ENCODE results near the gene ARHGAP10.
A peak's percentile ranks its signal among the peaks of the same experiment; 100 is the strongest.
"Not testable (repeated sequence)": the region's sequence is repeated elsewhere in the genome, so short reads cannot be mapped to it uniquely, and the experiment has no call there.

The ARHGAP10 gene

GRCh38 chr4:147912106-147912505 is 180.2 kb downstream of the ARHGAP10 start:
- DNase-seq, result not testable (repeated sequence)

- no peak for DNase-seq
These were observed 181.2 kb downstream of the ARHGAP10 start for GRCh38 chr4:147913137-147913536.

- DNase-seq, result peak; percentile 48
These were observed 184.5 kb downstream of the ARHGAP10 start for GRCh38 chr4:147916351-147916750.

GRCh38 chr4:147923381-147923780 is 191.5 kb downstream of the ARHGAP10 start:
- no peak for DNase-seq

GRCh38 chr4:147923854-147924253 is 192.0 kb downstream of the ARHGAP10 start:
- no peak for DNase-seq

GRCh38 chr4:147924604-147925412 is 192.9 kb downstream of the ARHGAP10 start:
- peak; percentile 24 for DNase-seq

- DNase-seq, result peak; percentile 21
These were observed 195.7 kb downstream of the ARHGAP10 start for GRCh38 chr4:147927377-147928137.

DNA sequence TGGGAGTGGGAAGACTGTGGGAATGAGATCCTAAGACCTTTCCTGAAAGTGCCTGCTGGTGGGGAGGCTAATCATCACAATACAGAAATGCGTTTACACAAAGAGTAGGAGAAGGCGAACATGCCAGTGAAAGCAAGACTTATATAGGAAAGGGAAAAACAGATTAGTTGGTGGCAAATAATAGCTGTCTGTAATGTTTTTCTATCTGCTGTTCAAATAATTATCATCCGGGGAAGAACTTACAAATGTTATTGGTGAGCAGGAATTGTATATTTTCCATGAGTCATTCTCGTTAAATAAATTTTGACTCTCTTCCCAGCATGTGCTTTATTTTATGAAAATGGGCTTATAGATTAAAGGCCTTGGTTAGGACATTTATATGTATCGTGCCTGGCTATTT is 196.5 kb downstream of the ARHGAP10 start:
- DNase-seq, result peak; percentile 24

DNA sequence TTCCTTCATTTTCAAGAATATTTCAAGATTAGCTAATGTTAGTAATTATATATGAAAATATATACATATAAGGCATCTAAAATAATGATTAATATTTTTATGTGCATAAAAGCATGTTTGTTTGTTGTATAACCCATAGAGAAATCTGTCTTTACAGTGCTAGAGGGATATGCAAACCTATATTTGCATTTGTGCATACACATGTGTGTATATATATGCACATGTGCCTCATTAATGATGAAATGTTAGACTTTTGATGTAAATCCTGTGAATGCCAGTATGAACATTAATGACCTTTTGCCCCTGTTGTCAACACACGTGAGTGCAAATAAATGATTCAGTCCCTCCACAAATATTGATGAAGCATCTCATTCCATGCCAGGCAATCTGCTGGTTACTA is 197.9 kb downstream of the ARHGAP10 start:
- DNase-seq, result no peak

GRCh38 chr4:147933316-147933715 is 201.4 kb downstream of the ARHGAP10 start:
- no peak for DNase-seq

DNA sequence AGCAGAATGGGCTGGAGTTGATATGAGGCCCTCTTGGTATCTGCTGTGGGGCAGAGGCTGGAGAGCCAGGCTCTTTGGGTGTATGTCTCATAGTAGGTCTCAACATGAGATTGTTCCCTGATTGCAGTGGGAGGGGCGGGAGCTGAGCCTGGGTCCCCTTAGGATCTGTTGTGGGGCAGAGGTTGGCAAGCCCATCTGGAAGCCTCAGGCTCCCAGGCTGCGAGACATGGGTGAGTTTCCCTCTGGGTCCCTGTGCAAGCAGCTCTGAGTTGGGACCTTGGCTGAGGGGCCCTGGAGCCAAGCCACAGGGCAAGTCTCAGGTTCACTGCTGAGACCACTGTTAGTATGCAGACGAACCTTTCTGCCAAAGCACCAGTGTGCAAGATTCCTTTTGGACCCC is 201.9 kb downstream of the ARHGAP10 start:
- no peak for DNase-seq

DNA sequence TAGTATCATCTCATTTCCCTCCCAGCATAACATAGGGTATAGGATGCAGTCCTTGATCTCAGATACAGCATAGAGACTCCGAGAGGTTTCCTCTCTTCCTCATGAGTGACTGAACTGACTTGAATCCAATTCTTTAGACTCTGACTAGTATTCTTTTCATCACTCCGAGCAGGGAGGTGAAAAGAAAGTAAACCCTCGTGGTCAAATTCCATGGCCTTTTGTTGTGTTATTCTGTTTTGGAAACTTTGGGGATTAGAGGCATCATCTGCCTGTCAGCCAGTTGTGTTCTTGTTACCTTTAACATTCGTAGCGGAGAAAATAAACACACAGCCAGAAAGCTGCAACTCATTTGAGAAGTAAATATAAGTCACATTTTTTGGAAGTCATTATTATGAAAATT is 206.6 kb downstream of the ARHGAP10 start:
- no peak for DNase-seq

DNA sequence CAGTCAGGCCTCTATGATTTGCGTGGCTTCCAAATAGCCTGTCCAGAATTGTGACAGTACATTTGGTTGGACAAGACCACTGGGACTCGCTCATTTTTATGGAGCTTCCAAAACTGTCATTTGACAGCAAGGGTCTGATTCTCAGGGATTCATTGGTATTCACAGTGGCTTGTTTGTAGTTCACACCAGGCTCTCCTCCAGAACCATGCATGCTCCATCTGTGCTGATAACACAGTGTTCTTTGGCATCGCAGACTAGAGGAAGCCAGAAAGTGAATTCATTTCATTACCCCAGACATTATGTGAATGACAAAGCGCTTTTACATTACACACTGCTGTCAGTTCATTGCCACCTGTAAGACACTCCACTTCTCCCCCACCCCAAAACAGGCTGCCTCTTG is 208.3 kb downstream of the ARHGAP10 start:
- no peak for DNase-seq

- no peak for DNase-seq
These were observed 209.5 kb downstream of the ARHGAP10 start for GRCh38 chr4:147941373-147941772.

DNA sequence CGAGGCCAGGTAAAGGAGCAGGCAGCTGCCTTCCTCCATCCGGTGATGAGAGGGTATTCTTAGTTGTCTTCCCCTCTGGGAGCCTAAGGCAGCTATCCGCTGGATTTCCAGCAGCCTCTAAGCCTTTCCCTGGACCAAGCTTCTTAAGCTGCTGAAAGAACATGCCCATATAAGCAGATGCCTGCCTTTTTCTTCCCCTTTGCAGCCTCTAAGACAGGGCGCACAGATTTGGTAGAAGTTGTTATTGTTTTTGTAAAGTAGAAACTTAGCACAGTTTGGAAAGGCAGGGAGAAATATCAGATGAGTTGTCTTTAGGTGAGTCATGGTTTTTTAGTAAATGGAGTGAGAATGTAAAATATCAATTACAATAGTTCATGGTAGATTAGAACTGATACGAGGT is 210.8 kb downstream of the ARHGAP10 start:
- no peak for DNase-seq

DNA sequence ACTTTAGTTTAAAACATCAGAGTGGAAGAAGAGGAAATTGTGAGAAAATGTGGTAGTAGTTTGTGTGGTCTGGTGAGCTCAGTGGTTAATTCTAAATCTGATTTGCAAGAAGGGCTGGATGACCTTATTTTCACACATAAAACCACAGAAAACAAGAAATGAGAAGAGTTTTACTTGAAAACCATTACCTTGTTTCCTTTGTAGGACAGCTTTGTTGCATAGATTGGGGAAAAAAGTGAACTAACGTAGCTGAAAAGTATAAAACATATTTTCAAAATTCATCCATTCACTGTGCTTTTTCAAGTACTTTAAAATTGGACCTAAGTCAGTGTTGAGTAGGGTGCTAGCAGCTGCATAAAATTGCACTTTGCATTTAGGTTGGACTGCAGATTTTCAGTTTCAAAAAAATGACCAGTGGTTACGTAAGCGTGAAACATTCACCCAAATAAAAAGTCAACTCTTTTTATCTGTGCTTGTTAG is 211.3 kb downstream of the ARHGAP10 start:
- DNase-seq, result no peak

GRCh38 chr4:147944249-147944648 is 212.4 kb downstream of the ARHGAP10 start:
- no peak for DNase-seq

- DNase-seq, result no peak
These were observed 212.9 kb downstream of the ARHGAP10 start for GRCh38 chr4:147944670-147945260.

GRCh38 chr4:147948336-147948735 is 216.4 kb downstream of the ARHGAP10 start:
- no peak for DNase-seq

DNA sequence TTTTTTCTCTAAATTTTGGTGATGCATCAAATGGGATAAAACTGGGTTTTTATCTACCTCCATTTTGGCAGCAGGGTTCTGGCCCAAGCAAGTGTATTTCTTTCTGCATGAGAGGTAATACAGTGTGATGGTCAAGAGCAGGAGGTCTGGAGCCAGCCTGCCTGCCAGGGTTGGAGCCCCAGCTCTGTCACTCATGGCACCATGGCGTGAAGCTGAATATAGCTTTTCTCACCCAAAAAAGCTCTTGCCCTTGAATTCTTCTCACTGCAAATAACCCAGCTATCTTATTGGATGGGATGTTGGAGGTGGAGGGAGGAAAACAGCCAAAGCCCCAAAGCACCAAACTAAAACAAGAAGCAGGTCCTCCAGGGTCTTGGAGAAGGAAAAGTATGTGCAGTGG is 218.4 kb downstream of the ARHGAP10 start:
- no peak for DNase-seq

DNA sequence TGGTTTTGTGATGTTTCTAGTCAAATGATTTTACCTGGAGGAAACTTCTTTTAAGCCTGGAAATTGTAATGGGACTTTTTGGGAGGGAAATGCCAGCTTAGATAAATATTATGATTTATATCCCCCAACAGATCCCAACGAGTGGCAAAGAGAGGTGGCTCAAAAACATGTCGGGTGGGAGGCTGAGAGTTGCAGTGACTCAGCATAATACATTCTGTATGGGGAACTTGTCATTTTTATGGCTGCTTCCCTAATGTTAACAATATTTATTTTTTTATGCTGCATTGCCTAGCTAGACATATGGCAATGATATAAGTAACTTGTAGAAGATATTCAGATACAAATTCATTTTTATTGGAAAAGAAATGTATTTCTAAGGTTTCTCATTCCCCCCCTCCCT is 219.0 kb downstream of the ARHGAP10 start:
- peak; percentile 36 for DNase-seq

DNA sequence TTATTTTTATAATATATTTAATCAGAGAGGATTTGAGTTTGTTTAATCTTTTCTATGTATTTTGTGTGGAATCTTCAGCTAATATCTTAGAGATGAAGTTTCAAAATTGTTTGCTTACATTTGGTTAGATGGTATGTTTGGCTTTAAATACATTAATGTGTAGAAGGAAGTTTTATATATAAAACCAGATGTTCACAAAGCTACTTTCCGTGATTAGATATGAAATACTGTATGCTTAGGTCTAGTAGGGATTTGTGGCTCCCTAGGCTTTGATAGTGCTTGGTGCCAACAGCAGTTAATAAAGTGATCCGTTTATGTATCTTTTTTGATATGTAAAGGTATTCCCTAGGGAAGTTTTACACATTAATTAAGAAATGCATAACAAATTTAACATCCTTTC is 223.0 kb downstream of the ARHGAP10 start:
- peak; percentile 53 for DNase-seq

DNA sequence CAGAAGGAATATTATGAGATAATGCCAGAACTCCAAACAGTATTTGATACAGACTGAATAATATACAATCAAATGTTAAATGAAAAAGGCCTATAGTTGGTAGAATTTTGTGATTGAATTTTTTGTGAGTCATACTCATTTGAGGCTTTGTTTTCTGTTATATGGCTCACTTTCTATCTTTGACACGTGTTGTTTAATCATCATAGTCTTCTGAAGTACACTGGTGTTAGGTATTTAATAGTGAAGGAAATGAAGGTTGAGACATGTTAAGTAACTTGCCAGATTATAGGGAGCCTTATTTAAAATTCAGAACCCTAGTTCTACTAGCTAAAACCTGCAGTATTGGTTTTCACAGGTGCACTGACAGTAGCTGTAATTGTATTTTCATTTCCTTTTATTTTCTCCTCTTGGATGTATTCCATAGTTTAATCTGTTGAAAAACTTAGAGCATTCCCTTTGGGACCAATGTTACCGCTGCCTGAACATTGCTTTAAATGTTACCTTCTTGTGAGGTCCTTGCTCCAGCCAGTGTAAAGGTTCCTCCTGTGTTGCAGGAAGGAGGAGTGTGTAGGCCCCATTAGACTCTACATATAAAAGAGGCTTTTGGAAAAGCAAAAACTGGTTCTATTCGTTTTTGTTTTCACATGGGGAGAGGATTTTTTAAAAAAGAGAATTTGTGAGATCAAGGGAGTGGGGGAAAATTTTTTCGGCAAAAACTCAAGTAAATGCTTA is 224.1 kb downstream of the ARHGAP10 start:
- DNase-seq, result no peak

All from fibroblast of skin of scalp (primary cell).